RCC 7860 (cell line): ENCODE results near the gene PAGE1.
"Not testable (repeated sequence)": the region's sequence is repeated elsewhere in the genome, so short reads cannot be mapped to it uniquely, and the experiment has no call there.

Experiments
- DNase-seq: peaks from one replicate; pipeline ENCODE4 v3.0.0-alpha.2; 2015; ENCODE audit warnings: low spot score
- FAIRE-seq: peaks from 2 replicates; lab custom pipeline; 2012; peaks lifted over from hg19 to GRCh38; lab: Jason Lieb, UNC

The PAGE1 gene

GRCh38 chrX:49695276-49696180 is at the start of gene PAGE1:
Gene PAGE1 (minus strand): TSS chrX:49695984. CDS start chrX:49694770, 1,214 bp downstream.
- FAIRE-seq = no peak
- DNase-seq = no peak

- DNase-seq, FAIRE-seq: not testable (repeated sequence)
These were observed 45.7 kb upstream of the PAGE1 start for GRCh38 chrX:49741501-49741900.

- DNase-seq = no peak
- FAIRE-seq = no peak
These were observed 32.1 kb upstream of the PAGE1 start for GRCh38 chrX:49727847-49728246.

- DNase-seq (no peak), FAIRE-seq (no peak)
These were observed 31.2 kb upstream of the PAGE1 start for GRCh38 chrX:49726966-49727365.

GRCh38 chrX:49725923-49726904 is 30.4 kb upstream of the PAGE1 start:
- DNase-seq (no peak), FAIRE-seq (no peak)

- FAIRE-seq (no peak), DNase-seq (no peak)
These were observed 29.6 kb upstream of the PAGE1 start for GRCh38 chrX:49725401-49725800.

GRCh38 chrX:49720106-49720505 is 24.3 kb upstream of the PAGE1 start:
- FAIRE-seq, DNase-seq: not testable (repeated sequence)

GRCh38 chrX:49712577-49712976 is 16.8 kb upstream of the PAGE1 start:
- DNase-seq (no peak), FAIRE-seq (no peak)

GRCh38 chrX:49710744-49711319 is 15.0 kb upstream of the PAGE1 start:
- DNase-seq (no peak), FAIRE-seq (no peak)

GRCh38 chrX:49704691-49705404 is 9.1 kb upstream of the PAGE1 start:
- FAIRE-seq (no peak), DNase-seq (no peak)

- FAIRE-seq = no peak
- DNase-seq = no peak
These were observed 6.1 kb upstream of the PAGE1 start for GRCh38 chrX:49701933-49702332.

- DNase-seq (no peak), FAIRE-seq (no peak)
These were observed 5.5 kb upstream of the PAGE1 start for GRCh38 chrX:49701323-49701722.

- DNase-seq = no peak
These were observed 20.6 kb downstream of the PAGE1 start for GRCh38 chrX:49675075-49675719.

GRCh38 chrX:49673394-49673793 is 22.4 kb downstream of the PAGE1 start:
- no peak for FAIRE-seq

More at GRCh38 chrX:49675075-49675719, 20.6 kb downstream of the PAGE1 start:
- no peak for FAIRE-seq

GRCh38 chrX:49664824-49665223 is 31.0 kb downstream of the PAGE1 start:
- no peak for DNase-seq
- FAIRE-seq = no peak

More at GRCh38 chrX:49673394-49673793, 22.4 kb downstream of the PAGE1 start:
- no peak for DNase-seq

GRCh38 chrX:49661881-49662280 is 33.9 kb downstream of the PAGE1 start:
- DNase-seq (no peak), FAIRE-seq (no peak)

GRCh38 chrX:49659771-49660170 is 36.0 kb downstream of the PAGE1 start:
- no peak for DNase-seq
- FAIRE-seq = no peak

- FAIRE-seq = no peak
- no peak for DNase-seq
These were observed 39.3 kb downstream of the PAGE1 start for GRCh38 chrX:49656533-49656932.

- FAIRE-seq = no peak
These were observed 50.7 kb downstream of the PAGE1 start for GRCh38 chrX:49644991-49645637.

More at GRCh38 chrX:49644991-49645637, 50.7 kb downstream of the PAGE1 start:
- no peak for DNase-seq
